GM12878 (cell line): ENCODE measurements around the gene GNAI2. TPM values are rescaled to one million over a fixed set of nuclear protein-coding genes. Genes with fewer than 3 reads are reported as not detected.
A peak's percentile ranks its signal among the peaks of the same experiment; 100 is the strongest.

Experiments used
- CHD2 ChIP-seq: IDR thresholded peaks from 2 replicates; pipeline ENCODE4 v1.6.1; 2011; ENCODE audit warnings: low read depth, low read length, improper control_type of control experiment, borderline replicate concordance
- CTCF ChIP-seq, 3 experiments: IDR thresholded peaks in 2 of 3; conservative IDR thresholded peaks in 1 of 3; 2 replicates each; pipeline ENCODE4 v1.5.1; 2011; ENCODE audit warnings: low read depth in 3 of 3, low read length in 3 of 3, mild to moderate bottlenecking in 3 of 3, control low read depth in 2 of 3, moderate library complexity in 2 of 3, inconsistent platforms in 1 of 3, mixed read lengths in 1 of 3; ENCODE audit not compliant: control insufficient read depth in 2 of 3, insufficient read depth in 1 of 3; ENCODE audit errors: extremely low read depth in 1 of 3
- FOXK2 ChIP-seq: fragments of 450-650 bp; IDR thresholded peaks from 2 replicates; pipeline ENCODE4 v1.6.1; 2017; ENCODE audit warnings: mild to moderate bottlenecking, moderate library complexity
- GABPA ChIP-seq: IDR thresholded peaks from 2 replicates; pipeline ENCODE4 v1.6.1; 2014; ENCODE audit warnings: antibody characterized with exemption, low read depth, mild to moderate bottlenecking, inconsistent platforms
- MEF2B ChIP-seq: fragments of 450-650 bp; IDR thresholded peaks from 2 replicates; pipeline ENCODE4 v1.6.1; 2018; ENCODE audit warnings: mild to moderate bottlenecking, moderate library complexity; ENCODE audit not compliant: partially characterized antibody, poor library complexity, severe bottlenecking
- NFYA ChIP-seq: IDR thresholded peaks from 2 replicates; pipeline ENCODE4 v1.6.1; 2011; ENCODE audit warnings: low read depth, mild to moderate bottlenecking, low read length, improper control_type of control experiment, borderline replicate concordance
- NRF1 ChIP-seq: conservative IDR thresholded peaks from 2 replicates; pipeline ENCODE4 v1.6.1; 2011; ENCODE audit warnings: mild to moderate bottlenecking, low read depth, low read length, improper control_type of control experiment
- SIN3A ChIP-seq: IDR thresholded peaks from 2 replicates; pipeline ENCODE4 v1.6.1; 2012; ENCODE audit warnings: low read depth, low read length, improper control_type of control experiment
- TARDBP ChIP-seq: IDR thresholded peaks from 2 replicates; pipeline ENCODE4 v1.6.1; 2016; ENCODE audit warnings: borderline replicate concordance
- ZNF207 ChIP-seq: fragments of 450-650 bp; IDR thresholded peaks from 2 replicates; pipeline ENCODE4 v1.6.1; 2014; ENCODE audit warnings: antibody characterized with exemption, mild to moderate bottlenecking, borderline replicate concordance
- ZSCAN29 ChIP-seq: fragments of 450-650 bp; IDR thresholded peaks from 2 replicates; pipeline ENCODE4 v1.6.1; 2017; ENCODE audit warnings: mild to moderate bottlenecking, moderate library complexity
- polyA plus RNA-seq, 11 experiments: library from polyadenylated mRNA; depleted of rRNA in 4 of 11; unstranded in 6 of 11; stranded (reverse) in 5 of 11; fragments of >200 nt; fragmentation: Nextera tagmentation in 4 of 11; fragmentation: Illumina TruSeq in 1 of 11; extraction: Ambion mirVana in 4 of 11; extraction: Trizol in 1 of 11; gene quantifications; 1 replicate in 1 of 11; 2 replicates in 10 of 11; pipeline versions ENCODE4 v1.2.1 to v1.2.3, GENCODE V29; 2011 to 2016; ENCODE audit warnings: inconsistent platforms in 2 of 11, missing spikeins in 2 of 11, low read depth in 1 of 11
- total RNA-seq, 4 experiments: library from RNA; depleted of rRNA in 3 of 4; stranded (reverse); fragments of >200 nt in 3 of 4; fragmentation: Illumina TruSeq in 1 of 4; extraction: Trizol in 1 of 4; gene quantifications; 2 replicates each; pipeline versions ENCODE4 v1.2.1 to v1.2.3, GENCODE V29; 2013 to 2021
- TF ChIP-seq, protein P1 (sequence below): IDR thresholded peaks from 2 replicates; pipeline ENCODE4 v1.6.1; 2011; ENCODE audit warnings: borderline replicate concordance, low read depth, mild to moderate bottlenecking, moderate library complexity, mixed read lengths, low read length; ENCODE audit not compliant: insufficient read depth; ENCODE audit errors: extremely low read length
- TF ChIP-seq, protein P2 (sequence below): fragments of 150-350 bp; IDR thresholded peaks from 2 replicates; pipeline ENCODE4 v1.6.1; 2014; ENCODE audit warnings: mild to moderate bottlenecking, low read depth, low read length
- TF ChIP-seq, protein P3 (sequence below): IDR thresholded peaks from 2 replicates; pipeline ENCODE4 v1.6.1; 2012; ENCODE audit warnings: low read depth, low read length, improper control_type of control experiment
- TF ChIP-seq, protein P4 (sequence below): fragments of 450-650 bp; formaldehyde crosslinking; IDR thresholded peaks from 2 replicates; pipeline ENCODE4 v1.4.0; 2022; ENCODE audit warnings: mild to moderate bottlenecking, moderate library complexity

Gene GNAI2
- total and polyA plus RNA-seq, 10 of the 15 experiments (the other 5 are each of a cell fraction or from before 2014, with no cell fraction given), result 5.0 to 346 (median 237) TPM

DNA sequence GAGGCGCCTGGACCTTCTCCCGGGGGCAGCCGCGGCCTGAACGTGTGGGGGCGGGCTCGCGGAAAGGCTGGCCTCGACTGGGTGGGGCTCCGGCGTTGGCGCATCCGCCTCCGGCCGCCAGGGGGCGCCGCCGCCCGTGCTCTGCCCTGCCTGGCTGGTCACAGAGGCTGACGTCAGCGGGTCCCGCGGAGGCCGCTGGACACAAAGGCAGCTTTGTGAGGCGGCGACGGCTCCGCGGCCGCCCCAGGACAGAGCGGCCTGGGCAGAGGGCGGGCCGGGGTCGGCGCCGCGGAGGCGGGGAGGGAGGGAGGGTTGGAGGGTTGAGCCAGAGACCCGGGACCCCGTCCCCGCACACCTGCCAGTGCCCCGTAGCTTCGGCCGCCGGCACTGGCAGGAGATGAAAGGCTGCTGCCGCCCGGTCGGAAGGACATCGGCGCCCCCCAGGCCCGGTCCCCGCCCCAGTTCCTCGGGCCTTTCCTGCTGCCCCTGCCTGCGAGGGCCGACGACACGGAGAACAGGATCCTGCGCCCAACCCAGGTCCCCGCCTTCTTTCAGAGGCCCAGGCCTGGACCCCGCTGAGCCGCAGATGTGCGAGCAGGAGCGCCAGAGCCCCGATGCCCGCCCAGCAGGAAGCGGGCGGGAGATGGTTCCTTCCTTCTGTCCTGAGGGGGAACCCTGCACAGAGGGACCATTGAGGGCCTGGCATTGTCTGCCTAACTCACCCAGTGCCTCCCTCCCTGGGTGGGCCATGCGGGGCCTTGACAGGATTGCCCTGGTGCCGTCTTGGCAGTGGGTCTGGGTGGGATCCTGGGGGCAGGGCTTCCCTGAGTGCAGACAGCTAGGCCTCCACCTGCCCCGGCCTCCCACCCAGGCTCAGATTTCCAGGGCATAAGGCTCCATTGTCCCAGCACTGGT, 24.3 kb downstream of the GNAI2 start (continued):
- TF ChIP-seq, protein P1, sequence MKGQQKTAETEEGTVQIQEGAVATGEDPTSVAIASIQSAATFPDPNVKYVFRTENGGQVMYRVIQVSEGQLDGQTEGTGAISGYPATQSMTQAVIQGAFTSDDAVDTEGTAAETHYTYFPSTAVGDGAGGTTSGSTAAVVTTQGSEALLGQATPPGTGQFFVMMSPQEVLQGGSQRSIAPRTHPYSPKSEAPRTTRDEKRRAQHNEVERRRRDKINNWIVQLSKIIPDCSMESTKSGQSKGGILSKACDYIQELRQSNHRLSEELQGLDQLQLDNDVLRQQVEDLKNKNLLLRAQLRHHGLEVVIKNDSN, result no peak
- TF ChIP-seq, protein P2, sequence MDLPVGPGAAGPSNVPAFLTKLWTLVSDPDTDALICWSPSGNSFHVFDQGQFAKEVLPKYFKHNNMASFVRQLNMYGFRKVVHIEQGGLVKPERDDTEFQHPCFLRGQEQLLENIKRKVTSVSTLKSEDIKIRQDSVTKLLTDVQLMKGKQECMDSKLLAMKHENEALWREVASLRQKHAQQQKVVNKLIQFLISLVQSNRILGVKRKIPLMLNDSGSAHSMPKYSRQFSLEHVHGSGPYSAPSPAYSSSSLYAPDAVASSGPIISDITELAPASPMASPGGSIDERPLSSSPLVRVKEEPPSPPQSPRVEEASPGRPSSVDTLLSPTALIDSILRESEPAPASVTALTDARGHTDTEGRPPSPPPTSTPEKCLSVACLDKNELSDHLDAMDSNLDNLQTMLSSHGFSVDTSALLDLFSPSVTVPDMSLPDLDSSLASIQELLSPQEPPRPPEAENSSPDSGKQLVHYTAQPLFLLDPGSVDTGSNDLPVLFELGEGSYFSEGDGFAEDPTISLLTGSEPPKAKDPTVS, result no peak; the same call in 1 of the 2 replicates
- TF ChIP-seq, protein P3, sequence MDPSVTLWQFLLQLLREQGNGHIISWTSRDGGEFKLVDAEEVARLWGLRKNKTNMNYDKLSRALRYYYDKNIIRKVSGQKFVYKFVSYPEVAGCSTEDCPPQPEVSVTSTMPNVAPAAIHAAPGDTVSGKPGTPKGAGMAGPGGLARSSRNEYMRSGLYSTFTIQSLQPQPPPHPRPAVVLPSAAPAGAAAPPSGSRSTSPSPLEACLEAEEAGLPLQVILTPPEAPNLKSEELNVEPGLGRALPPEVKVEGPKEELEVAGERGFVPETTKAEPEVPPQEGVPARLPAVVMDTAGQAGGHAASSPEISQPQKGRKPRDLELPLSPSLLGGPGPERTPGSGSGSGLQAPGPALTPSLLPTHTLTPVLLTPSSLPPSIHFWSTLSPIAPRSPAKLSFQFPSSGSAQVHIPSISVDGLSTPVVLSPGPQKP, result 0 out of 2 replicates have a peak, but pooled peaks have one; percentile 17
- TF ChIP-seq ZSCAN29 (no peak; the same call in 1 of the 2 replicates), CHD2 (peak; percentile 72), SIN3A (no peak), NRF1 (no peak), MEF2B (no peak), TARDBP (no peak), ZNF207 (no peak), GABPA (no peak), CTCF (IDR thresholded peaks at IDR 0.05 in 2 of 3, conservative IDR thresholded peaks at IDR 0.05 in 1 of 3; ENCODE audit: control insufficient read depth in 2 of 3, extremely low read depth in 1 of 3, insufficient read depth in 1 of 3, low read depth in 3 of 3, low read length in 3 of 3) (peak; percentile 91 to 98 (median 96)), NFYA (no peak), FOXK2 (no peak)
- TF ChIP-seq, protein P4, sequence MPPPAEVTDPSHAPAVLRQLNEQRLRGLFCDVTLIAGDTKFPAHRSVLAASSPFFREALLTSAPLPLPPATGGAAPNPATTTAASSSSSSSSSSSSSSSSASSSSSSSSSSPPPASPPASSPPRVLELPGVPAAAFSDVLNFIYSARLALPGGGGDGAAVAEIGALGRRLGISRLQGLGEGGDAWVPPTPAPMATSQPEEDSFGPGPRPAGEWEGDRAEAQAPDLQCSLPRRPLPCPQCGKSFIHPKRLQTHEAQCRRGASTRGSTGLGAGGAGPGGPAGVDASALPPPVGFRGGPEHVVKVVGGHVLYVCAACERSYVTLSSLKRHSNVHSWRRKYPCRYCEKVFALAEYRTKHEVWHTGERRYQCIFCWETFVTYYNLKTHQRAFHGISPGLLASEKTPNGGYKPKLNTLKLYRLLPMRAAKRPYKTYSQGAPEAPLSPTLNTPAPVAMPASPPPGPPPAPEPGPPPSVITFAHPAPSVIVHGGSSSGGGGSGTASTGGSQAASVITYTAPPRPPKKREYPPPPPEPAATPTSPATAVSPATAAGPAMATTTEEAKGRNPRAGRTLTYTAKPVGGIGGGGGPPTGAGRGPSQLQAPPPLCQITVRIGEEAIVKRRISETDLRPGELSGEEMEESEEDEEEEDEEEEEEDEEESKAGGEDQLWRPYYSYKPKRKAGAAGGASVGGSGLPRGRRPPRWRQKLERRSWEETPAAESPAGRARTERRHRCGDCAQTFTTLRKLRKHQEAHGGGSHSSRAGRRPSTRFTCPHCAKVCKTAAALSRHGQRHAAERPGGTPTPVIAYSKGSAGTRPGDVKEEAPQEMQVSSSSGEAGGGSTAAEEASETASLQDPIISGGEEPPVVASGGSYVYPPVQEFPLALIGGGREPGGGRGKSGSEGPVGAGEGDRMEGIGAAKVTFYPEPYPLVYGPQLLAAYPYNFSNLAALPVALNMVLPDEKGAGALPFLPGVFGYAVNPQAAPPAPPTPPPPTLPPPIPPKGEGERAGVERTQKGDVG (CRISPR knock-in tag), result peak; percentile 41; the same call in 1 of the 2 replicates
